Measurements from ENCODE around the gene PTPRG.

The PTPRG gene

GRCh38 chr3:62209101-62209500 is 647.7 kb downstream of the PTPRG start:
- no peak for DNase-seq

DNA sequence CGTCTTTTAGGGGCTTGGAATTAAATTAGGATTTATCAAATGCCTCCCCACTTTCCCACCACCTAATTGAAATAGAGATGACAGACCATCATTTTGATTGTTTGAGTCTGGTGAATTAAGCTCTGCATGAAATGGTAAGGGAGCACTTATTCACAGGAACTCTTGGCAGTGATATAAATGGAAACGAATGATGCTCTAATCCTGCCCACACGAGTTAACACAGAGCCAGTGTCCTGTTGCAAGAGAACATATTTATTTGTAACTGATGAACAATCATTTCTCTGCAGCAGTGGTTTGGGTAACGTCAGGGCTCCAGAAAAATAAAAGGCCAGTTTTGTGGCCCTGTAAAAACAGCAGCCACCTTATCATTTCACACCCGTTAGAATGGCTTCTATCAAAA is 648.6 kb downstream of the PTPRG start:
- no peak for DNase-seq

- no peak for DNase-seq
Observed at GRCh38 chr3:62211675-62212429, 650.5 kb downstream of the PTPRG start.

DNA sequence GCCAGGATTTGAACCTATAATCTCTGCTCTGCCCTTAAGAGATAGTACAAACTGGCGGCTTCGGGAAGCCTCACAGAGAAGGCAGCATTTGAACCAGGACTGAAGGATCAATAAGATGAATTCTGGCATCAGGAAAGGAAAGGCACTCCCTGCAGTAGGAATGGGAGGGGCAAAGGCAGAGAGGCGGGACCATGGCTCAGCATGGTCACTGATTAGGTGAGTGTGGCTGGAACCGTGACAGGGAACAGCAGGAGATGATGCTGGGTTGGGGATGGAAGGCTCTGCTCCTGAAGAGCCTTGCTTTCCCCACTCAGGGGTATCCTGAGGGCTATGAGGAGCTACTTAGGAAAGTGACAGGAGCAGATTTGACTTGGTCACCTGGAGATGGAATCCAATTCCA is 653.5 kb downstream of the PTPRG start:
- no peak for DNase-seq

DNA sequence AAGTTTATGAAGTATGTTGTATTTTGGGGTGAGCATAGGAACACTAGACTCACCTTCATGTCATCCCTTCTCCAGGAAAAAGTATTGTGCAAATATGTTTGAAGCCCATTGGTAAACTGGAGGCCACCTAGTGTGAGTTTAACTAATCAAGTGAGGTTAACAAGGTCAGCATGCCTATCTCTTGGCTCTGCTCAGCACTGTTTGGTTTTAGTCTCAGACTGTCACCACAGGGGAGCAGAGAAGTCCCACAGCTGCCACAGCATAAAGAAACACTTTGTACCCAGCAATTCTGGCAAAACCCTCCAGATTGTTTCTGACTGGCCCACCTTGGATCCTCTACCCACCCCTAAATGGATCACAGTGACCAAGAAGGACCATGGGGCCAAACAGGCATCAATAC is 659.2 kb downstream of the PTPRG start:
- DNase-seq: no peak

GRCh38 chr3:62225051-62225450 is 663.7 kb downstream of the PTPRG start:
- DNase-seq: no peak

- DNase-seq: no peak
Observed at GRCh38 chr3:62226601-62227339, 665.4 kb downstream of the PTPRG start.

GRCh38 chr3:62228467-62228866 is 667.1 kb downstream of the PTPRG start:
- no peak for DNase-seq

GRCh38 chr3:62229211-62229610 is 667.8 kb downstream of the PTPRG start:
- peak in 1 of 2 experiments; percentile 9 for DNase-seq

DNA sequence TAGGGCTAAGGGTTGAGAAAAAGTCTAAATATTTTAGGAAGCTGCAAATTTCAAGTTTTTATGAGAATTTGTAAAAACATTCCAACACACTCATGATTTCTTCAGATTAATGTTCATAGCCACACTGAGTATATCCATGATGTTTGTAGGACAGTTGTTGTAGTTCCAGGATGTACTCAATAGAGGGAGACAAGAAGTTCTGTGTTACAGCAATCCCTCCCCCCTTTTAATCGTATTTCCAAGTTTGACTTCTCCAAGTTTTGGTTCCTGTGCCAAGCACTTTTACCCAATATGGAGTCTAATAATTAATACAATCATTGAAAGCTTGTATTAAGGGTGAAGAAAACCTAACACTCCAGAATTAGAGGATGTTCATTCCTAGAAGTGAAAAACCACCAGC is 668.5 kb downstream of the PTPRG start:
- no peak for DNase-seq

DNA sequence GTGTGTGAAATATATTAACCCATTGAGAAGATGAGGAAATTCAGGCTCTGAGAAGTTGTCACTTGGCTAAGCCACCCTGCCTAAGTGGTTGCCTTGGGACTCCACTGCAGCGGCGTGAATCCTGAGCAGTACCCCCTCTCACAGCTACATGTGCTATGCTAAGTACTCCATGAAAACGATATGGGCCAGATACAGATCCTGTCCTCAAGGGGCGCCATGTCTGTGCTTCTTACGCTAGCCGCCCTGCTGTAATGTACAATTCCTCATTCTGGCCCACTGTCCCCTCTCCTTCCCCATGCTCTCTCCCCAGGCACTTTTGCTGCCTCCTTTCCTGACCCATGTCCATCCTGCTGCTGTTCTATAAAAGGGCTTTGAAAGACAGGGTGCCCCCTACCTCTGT is 671.7 kb downstream of the PTPRG start:
- no peak for DNase-seq

DNA sequence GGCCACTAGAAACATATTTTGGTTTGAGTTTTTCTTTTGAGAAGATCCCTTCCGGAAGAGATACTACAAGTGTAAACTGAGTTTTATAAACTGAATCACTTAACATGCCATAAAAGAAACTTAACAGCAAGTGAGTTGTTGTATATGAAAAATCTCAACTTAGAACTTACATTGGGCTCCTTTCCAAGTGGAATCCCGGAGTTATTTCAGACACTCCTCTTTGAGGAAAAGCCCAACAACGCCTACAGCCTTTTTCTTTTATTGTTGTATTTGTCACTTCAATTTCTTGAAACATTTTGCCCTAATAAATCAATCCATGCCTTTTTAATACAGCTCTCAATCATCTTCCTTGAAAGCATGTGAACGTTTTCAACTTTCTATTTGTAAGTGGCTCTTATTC is 674.6 kb downstream of the PTPRG start:
- no peak for DNase-seq

- no peak for DNase-seq
Observed at GRCh38 chr3:62237286-62237948, 676.0 kb downstream of the PTPRG start.

DNA sequence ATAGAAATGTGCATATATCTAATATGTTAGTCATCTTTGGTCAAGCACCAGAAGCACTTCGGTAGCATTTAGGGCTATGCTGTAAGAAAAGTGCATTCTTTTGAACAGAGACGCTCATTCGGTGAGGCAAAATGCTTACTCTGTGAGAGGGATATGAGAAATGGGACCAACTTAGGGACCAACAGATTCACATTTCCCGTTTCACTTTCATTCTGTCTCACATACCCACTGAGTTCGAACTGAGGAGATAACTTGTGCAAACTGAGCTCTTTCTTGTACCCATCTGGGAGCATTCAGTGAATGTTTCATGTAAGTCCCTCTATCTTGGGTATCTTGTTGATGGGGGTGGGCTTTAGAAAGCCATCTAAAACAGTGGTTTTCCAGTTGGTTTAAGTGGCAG is 676.6 kb downstream of the PTPRG start:
- no peak for DNase-seq

DNA sequence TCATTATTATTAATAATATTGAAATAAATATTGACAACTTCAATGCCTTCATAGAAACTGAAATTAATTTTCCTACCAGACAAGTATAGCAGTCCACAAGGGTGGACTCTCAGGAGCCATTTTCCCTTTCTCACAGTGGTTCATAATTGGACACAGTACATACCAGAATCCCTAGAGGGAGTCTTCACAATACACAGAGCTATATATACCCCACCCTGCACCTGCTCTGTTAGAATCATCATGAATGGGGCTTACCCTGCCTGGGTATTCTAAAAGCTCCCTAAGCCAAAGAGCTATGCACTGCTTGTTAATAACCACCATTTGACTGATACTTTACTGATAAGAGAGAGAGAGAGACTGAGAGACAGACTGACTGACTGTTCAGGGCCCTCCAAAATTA is 677.1 kb downstream of the PTPRG start:
- DNase-seq: no peak

GRCh38 chr3:62241279-62241678 is 679.9 kb downstream of the PTPRG start:
- DNase-seq: no peak

GRCh38 chr3:62242831-62243509 is 681.6 kb downstream of the PTPRG start:
- no peak for DNase-seq

GRCh38 chr3:62246094-62246493 is 684.7 kb downstream of the PTPRG start:
- DNase-seq: no peak

GRCh38 chr3:62246985-62247384 is 685.6 kb downstream of the PTPRG start:
- DNase-seq: no peak

DNA sequence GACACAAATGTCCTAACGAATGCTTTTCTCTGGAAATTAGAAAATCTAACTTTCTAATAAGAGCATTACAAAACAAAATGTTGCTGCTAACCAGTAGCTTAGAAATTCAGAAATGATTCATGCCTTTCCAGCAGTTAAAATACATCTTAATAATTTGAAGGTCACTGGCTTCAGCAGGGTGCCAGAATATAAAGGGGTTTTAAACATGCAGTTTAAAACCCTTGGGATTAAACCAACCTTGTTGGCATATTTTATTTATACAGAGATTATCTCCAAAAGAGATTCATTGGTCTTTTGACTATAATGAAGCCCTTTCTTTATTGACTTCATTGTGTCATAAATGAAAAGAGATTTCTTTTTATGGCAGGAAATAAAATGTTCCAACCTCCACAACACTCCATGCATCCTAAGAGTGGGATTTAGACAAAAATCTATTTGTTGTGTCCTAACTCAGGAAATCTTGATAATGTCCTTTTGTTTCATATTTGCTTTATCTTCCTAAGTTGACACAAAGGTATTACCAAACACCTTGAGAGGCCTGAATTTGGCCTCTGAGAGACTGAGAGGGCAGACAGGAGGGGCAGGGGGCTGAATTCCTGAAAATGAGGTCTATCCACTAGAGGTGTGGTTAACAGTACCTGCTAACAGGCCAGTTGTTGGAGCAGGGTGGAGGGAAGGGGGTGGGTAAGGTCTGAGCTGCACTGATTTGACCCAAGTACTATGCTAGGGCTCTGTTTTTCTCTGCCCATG is 687.5 kb downstream of the PTPRG start:
- no peak for DNase-seq

DNA sequence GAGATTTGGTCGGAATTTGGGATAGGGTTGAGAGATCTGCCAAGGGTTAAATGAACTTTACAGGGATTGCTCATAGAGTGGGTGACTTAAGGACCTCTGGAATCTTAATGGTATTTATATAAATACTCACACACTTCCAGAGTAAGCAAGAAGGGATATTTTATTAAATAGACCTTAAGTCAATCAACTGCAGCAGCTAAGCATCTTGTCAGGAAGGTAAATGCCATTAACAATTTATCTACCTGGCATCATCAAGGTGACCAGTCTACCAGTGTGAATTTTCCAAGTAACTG is 688.1 kb downstream of the PTPRG start:
- DNase-seq: no peak

- DNase-seq: no peak
Observed at GRCh38 chr3:62249855-62250543, 688.6 kb downstream of the PTPRG start.

Measured in cerebellar nuclear complex (tissue), 1 donor.